Ureter (tissue), 1 donor: ENCODE data around the gene GAR1. TPM values are rescaled to one million over a fixed set of nuclear protein-coding genes. Genes with fewer than 3 reads are reported as not detected.
"Not testable (repeated sequence)": the region's sequence is repeated elsewhere in the genome, so short reads cannot be mapped to it uniquely, and the experiment has no call there.

ENCODE experiments used
- DNase-seq: peaks from one replicate; pipeline ENCODE4 v3.0.0-alpha.2; 2020; ENCODE audit warnings: low spot score
- total RNA-seq: library from RNA; stranded (reverse); gene quantifications from one replicate; pipeline ENCODE4 v1.2.4, GENCODE V29; 2023
- donor health status: DM: yes; HTN: yes; CAD: no.

GAR1 gene
- total RNA-seq, result 23.9 TPM

DNA sequence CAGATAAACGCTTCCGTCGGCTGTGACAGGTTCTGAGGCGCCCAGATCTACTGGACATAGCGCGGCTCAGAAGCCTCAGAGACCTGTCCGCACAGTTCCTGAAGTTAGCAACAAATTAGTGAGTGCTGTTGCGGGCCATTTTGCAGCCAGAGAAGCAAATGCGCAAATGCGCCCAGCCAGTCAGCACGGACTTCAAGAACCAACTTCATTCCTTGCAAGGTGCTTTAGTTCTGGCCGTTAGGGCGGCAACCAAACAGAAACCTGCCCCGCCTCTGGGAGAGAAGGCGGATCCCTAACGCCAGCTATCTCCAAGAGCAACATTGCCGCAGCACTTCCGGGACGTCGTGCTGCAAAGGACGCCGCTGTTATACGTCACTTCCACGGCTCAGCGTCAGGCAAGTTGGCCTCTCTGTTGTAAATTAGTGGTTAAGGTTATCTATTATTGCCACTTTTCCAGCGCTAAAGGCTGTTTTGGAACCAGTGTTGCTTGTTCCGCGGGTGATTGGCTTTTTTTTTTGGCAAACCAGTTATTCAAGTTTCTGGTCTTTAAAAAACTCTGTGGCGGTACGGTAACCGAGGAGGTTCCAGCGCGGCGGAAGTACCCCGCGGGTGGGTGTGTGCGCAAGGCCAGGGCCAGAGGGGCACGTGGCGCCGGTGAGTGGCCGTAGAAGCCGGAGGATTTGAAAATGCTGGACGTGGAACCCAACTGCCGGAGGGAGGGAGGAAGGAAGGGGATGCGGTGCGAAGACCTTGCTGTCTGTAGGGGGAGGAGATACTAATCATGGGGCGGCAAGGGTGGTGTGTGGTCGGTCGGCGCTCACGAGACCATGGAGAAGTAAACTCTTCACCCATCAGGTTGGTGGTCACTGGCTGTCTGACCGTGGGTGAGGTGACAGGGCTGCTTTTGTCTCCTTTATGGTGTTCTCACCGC, at the start of gene GAR1:
Gene GAR1, plus strand, starts transcription at position 612 of the 931 bp plus-strand sequence. CDS start 403 bp downstream, outside the sequence.
- DNase-seq, result peak; percentile 90

DNA sequence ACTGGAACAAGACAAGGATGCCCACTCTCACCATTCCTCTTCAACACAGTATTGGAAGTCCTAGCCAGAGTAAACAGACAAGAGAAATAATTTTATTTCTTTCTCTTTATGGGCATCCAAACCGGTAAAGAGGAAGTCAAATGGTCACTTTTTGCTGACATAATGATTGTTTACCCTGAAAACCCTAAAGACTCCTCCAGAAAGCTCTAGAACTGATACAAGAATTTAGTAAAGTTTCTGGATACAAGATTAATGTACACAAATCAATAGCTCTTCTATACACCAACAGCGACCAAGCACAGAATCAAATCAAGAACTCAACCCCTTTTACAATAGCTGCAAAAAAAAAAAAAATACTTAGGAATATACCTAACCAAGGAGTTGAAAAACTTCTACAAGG, 33.5 kb upstream of the GAR1 start:
- not testable (repeated sequence) for DNase-seq

DNA sequence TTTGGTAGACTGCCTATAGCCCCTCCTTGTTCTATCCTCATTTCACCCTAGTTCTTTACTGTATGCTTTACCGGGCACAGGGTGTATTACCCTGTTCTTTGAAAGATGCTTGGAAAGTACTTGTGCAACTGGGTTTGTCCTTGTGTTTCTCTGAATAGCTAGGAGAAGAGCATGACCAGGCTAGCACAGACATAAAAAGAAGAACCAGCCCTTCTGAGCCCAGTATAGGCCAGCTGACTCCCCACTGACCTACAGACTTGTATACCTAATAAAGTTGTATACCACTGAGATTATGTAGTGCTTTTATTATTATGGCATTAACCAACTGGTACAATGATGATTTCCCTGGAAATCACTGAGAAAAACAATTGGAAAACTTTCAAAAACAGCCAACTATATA, 28.7 kb upstream of the GAR1 start:
- no peak for DNase-seq

DNA sequence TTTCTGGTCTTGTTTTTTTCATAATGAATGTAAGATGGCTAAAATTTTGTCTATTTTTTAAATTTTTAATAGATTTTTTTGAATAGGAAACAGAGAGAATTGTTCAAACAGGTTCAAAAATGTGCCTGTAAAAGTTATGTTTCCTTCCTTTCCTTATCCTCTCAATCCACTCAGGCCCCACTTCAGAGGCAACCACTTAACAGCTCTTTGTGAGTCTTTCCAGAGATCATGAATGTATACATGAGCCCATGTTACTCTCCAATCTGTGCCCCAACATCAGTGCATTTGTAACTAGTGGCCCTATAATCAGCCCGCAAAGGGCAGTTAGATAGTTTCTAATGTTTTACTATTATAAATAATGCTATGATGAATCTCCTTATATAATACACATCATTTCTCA, 27.8 kb upstream of the GAR1 start:
- no peak for DNase-seq

DNA sequence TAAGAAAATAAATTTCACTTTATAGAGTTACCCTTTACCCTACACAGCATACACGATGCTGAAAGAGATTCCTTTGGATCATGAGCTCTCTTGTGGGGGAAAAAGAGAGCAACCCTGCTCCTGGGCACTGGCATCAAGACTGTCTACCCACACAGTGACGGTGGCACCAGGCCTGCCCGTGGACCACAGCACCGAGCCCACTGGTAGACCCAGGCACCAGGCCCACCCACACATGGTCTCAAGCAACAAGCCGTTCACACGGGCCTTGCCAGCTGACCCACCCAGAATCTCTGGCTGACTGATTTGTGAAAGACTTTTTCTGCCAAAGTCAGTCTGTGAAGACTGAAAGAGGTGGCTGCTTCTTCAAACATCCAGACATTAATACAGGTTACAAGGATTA, 20.5 kb upstream of the GAR1 start:
- no peak for DNase-seq

DNA sequence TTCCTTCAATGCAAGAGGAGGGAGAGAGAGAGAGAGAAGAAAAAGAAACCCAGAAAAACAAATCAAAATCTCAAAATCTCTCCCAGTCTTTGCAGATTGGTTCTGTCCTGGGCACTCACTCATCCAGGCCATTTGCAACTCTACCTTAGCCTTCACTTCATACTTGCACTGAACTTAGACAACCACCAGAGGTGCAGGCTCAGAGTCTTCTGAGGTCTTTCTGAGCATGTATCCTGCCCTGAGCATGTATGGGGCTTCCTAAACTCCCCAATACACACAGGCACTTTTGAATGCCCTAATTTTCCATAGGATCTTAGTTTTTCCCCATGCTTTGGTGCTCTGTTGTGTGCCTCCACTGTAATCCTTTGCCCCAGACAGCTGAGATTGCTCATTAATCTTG, 16.7 kb upstream of the GAR1 start:
- DNase-seq, result no peak

DNA sequence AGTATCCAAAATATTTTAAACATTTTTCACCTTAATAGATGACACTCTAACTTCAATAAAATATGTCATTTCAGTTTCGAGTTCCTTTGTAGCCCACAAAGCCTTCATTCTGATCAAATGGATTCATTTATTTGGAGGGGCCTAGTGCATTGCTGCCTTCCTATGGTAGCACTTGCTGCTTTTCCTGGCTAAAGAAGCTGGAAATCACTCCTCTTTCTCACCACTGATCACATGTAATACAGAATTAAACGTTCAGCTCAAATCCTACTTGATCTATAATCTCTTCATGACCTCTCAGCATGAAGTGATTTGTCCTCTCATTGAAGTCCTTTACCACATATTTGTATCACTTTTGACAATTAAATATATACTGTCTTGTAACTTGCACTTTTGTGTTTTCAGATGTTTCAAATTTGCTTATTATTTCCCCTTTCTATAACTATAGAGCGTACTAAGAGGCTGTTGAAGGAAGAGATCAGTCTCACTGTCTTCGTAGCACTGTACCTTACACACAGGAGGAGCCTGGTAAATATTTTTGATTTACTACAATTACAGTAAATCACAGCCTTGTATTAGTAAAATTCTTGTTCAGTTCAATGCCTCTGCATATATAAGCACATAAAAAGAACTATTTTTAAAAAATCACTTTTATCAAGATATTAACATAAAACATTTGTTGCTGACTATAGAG, 14.3 kb upstream of the GAR1 start:
- DNase-seq, result no peak

DNA sequence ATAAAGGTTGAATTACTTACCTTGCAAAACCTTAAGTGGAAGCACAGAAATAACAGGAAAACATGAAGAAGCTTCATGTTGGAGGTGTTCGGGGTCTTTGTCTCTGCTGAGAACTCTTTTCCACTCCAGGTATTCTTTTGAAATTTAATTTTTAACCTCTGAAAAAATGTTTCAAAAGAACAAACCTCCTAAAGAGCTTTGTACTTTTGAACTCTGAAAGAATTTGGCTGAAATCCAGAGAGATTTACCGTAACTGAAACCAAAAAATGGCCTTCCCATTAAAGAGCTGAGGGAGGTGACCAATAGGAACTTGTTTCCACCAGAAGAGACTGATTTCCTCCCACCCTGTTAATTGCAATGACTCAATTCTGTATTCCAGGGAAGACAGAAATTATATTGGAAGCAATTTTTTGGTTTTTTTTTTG, 13.7 kb upstream of the GAR1 start, which contains the start of gene CFI:
Gene CFI, minus strand, starts transcription at position 105 of the 425 bp plus-strand sequence. Its CDS starts 28 bp downstream, at position 77.
- DNase-seq, result no peak

DNA sequence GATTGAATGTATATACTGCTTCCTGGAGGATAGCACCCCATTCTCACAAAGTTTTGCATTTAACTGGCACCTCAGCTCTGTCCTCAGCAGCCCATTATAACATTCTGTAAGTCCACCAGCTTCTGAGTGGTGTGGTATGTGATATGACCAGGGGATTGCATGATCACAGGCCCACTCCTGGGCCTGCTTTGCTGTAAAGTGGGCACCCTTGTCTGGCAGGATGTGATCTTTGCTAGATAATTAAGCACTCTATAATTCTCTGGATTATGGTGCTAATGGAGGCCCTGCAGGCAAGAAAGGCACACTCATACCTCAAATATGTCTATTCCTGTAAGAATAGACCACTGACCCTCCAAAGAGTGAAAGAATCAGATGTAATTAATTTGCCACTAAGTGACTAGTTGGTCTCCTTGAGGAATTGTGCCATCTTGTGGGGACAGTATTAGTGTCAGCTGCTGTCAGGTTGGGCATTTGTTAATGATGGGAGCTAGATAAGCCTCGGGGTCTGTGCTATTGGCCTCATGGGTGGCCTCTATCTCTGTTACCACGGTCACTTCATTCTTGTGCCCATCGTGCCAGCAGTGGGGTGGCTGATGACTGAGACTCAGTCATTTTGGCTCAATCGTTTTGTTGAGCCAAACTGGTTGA, 11.5 kb upstream of the GAR1 start:
- no peak for DNase-seq

DNA sequence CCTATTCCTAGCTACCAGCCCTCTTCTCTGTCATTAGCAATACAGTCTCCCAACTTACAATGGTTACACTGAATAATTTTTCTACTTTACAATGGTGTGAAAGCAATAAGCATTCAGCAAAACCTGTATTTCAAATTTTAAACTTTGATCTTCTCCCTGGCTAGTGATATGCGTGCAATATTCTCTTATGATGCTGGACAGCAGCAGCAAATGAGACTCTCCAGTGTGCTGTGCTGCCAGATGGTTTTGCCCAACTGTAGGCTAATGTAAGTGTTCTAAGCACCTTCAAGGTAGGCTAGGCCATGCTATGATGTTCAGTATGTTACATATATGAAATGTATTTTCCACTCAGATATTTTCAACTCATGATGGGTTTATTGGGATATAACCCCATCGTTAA, 5.9 kb upstream of the GAR1 start:
- no peak for DNase-seq

DNA sequence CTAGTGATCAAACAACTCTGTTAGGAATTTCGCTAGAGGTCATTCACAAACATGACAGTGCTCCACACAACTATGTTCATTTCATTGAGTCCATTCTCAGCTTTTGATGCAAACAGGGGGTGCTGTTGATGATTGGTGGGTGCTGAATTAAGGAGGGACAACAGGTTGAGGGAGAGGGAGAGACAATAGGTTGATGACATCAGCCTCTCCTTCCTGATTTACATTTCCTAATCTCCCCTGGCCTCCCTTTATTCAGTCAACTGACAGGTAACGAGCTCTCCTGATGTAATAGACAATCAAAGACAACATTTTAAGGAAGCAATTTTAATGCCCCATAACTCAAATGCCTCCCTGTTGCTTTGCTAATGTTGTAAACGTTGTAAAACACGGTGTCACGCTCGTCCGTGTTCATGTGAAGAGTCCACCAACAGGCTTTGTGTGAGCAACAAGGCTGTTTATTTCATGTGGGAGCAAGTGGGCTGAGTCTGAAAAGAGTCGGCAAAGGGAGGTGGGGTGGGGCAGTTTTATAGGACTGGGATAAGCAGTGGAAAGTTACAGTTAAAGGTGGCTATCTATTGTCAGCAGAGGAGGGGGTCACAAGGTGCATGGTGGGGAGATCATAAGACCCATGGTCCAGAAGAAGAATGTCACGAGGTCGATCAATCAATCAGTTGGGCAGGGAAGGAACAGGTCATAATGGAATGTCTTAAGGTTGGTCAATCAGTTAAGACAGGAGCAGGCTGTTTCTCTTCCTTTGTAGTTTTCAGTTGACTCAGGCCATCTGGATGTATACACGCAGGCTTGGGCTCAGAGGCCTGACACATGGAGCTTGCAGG, 4.8 kb upstream of the GAR1 start:
- no peak for DNase-seq

DNA sequence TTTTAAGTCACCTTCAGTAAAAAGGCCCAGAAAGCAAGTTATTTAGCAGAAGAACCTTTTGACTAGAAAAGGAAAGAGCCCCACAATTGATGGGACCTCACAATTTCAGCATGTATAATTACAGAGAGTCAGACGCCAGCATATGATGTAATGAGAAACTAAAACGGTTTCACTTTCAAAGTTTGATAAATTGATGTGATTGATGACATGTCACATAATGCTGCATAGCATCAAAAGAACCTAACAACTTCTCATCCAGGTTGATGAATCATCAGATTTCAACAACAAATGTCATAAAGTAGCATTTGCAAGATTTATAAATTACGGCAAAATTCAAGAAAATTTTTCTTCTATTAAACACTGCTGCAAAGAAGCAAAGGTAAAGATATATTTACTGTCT, 3.9 kb upstream of the GAR1 start:
- DNase-seq, result no peak

DNA sequence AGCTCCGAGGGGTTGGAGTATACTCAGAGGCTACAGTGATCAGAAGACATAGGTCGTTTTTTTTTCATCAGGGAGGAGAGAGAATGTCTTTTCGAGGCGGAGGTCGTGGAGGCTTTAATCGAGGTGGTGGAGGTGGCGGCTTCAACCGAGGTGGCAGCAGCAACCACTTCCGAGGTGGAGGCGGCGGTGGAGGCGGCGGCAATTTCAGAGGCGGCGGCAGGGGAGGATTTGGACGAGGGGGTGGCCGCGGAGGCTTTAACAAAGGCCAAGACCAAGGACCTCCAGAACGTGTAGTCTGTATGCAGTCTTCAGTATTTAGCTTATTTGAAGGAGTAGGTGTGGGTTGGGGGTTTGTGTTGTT, 500 bp downstream of the GAR1 start:
- DNase-seq, result no peak

DNA sequence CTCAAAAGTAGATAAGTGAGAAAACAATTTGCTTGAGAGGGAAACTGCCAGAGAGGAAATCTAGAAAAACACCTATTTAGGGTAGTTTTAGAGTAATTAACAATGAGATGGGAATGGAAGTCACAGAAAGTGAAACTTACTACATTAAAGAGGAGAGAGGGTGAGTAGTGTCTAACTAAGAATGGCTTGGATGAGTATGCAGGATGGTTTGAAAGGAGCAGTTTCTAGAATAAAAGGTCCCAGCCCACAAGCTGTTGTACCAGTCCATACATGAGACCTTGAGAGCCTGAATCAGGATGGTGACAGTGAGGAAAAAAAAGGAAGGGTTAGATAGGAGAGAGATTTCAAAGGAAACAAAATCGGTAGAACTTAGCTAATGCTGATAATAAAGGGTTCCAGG, 1.3 kb downstream of the GAR1 start:
- DNase-seq, result no peak

DNA sequence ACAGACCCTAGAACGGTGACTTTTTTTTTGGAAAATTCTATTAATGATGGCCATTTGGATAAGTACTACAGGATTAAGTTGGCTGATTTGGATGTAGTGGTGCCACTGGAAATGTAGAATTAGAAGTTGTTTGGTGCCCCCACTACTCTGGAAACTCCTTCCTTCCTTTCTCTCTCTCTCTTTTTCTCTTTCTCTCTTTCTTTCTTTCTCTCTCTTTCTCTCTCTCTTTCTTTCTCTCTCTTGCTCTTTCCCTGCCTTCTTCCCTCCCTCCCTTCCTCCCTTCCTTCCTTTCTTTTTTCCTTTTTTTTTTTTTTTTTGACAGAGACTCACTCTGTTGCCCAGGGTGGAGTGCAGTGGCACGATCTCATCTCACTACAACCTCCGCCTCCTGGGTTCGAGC, 2.7 kb downstream of the GAR1 start:
- DNase-seq, result no peak

DNA sequence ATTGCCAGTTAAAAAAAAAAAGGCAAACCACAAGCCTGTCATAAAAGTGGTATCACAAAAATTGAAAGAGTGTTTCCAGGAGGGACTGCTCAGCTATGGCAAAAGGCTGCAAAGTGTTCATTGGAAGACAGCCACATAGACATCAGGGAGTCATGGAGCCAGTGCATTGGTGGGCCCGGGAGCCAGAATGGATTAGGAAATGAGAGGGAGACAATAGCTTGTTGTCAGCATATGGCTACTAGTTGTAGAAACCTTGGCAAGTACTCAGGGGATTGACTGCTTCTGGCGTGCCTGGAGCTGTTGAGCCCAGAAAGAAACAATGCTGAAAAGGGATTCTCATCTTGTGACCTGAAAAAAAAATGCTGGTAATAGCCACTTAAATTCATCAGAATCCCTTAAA, 5.0 kb downstream of the GAR1 start:
- no peak for DNase-seq

DNA sequence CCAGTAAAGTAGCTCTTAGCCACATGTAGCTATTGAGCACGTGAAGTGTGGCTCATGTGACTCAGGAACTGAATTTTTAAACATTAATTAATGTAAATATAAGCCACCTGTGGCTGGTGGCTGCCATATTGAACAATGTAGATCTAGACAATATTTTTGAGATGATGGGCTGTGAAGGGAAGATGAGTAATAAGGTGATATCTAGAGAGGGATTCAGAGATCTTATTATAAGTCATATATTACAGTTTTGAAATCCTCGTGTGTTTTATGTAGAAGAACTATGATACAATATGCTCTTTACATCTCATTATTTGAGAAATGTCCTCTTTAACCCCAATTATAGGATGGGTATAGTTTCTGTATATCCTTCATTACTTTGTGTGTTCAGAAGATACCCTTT, 5.6 kb downstream of the GAR1 start:
- DNase-seq, result no peak

DNA sequence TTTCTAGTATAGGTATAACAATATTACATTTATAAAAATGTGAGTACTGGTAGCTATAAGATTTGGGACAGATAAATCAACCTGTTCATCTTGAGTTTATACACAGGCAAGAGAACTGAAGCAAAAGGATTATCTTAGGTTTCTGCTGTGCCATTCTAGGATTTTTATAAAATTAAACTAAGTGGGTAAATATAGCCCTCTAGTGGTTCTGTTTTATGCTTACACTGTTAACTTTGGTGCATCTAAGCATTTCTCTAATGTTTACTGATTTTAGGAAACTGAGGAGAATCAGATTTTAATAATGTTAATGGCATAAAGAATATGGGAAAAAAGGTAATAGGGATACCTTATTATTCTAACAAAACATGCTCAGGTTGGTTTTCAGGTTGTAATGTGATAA, 11.2 kb downstream of the GAR1 start:
- DNase-seq, result no peak

DNA sequence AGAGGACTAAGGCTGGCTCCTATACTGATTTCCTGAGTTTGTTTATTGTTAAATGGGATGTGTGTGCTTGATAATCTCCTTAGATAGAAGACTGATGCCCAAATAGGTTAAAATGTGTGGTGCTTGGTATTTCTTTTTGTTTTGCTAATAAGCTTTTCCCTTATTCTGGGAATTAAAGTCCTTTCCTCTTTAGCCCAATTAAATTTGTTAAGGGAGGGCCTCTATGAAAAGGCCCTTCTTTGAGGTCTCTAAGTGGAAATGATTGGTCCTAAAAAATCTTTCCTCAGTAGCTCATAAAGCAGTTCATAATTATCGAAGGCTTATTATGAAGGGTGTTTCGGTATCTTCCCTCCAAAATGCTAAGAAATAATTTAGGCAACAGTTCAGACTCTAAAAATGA, 12.1 kb downstream of the GAR1 start, which contains the start of gene RRH:
Gene RRH, plus strand, starts transcription at position 301 of the 400 bp plus-strand sequence. Its CDS starts 56 bp downstream, at position 357.
- no peak for DNase-seq

DNA sequence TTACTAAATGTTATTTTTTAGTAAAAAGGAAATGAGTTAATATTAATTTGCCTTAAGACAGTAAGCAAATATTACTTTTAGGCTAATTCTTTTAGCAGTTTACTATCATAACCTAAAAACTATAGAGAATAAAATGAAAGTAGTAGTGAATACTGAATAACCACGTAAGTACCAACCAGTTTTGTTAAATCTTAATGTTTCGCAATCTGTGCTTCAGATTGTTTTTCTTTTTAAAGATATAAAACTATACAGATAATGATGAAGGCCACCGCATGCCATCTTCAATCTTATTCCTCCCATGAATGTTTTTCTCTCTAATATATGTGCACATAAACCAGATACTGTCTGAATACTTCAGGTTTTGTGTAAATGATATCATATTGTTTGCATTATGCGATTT, 18.2 kb downstream of the GAR1 start:
- no peak for DNase-seq

DNA sequence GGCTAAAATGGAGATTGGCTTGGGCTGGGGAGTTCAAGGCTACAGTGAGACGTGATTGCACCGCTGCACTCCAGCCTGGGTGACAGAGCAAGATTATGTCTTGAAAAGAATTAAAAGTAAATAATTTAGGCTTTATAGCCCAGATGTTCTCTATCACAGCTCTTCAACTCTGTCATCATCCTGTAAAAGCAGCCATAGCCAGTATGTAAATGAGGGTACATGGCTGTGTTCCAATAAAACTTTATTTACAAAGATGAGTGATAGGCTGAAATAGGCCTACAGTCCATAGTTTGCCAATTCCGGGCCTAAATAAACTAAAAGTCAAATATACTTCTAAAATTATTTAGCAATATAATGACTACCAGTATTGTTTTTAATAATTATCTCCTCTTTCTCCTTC, 21.4 kb downstream of the GAR1 start:
- DNase-seq, result no peak
